ENCODE results near the gene HSPG2.
"Not testable (repeated sequence)": the region's sequence is repeated elsewhere in the genome, so short reads cannot be mapped to it uniquely, and the experiment has no call there.

HSPG2 gene

GRCh38 chr1:21827141-21827679 is 109.9 kb downstream of the HSPG2 start:
- H3K27ac ChIP-seq (ENCODE audit: low read depth, low read length) = no peak overlapping the region
- H3K4me1 ChIP-seq (ENCODE audit: control insufficient read depth in 1 of 2, insufficient read depth in 2 of 2, low read length in 2 of 2) = no peaks in the 10 kb centered on the region
- H3K4me3 ChIP-seq (ENCODE audit: low read depth in 1 of 2, low read length in 2 of 2) = no peak overlapping the region
- H3K9me3 ChIP-seq (ENCODE audit: control insufficient read depth in 1 of 2, low read length in 2 of 2) = no peaks in the 10 kb centered on the region
- no peak overlapping the region for H3K9ac ChIP-seq (ENCODE audit: low read depth in 1 of 2, low read length in 2 of 2)
- H3K27me3 ChIP-seq (ENCODE audit: control insufficient read depth in 1 of 2, insufficient read depth in 2 of 2, low read length in 2 of 2) = no peaks in the 10 kb centered on the region
- H3K36me3 ChIP-seq (ENCODE audit: control insufficient read depth in 1 of 2, insufficient read depth in 2 of 2, low read length in 2 of 2) = peaks cover 17 to 77% of the 10 kb centered on the region in 2 donors

- not testable (repeated sequence) for H3K4me1 ChIP-seq (ENCODE audit: control insufficient read depth in 1 of 2, insufficient read depth in 2 of 2, low read length in 2 of 2); H3K9ac ChIP-seq (ENCODE audit: low read depth in 1 of 2, low read length in 2 of 2); H3K27me3 ChIP-seq (ENCODE audit: control insufficient read depth in 1 of 2, insufficient read depth in 2 of 2, low read length in 2 of 2); H3K9me3 ChIP-seq (ENCODE audit: control insufficient read depth in 1 of 2, low read length in 2 of 2); H3K4me3 ChIP-seq (ENCODE audit: low read depth in 1 of 2, low read length in 2 of 2); H3K27ac ChIP-seq (ENCODE audit: low read depth, low read length)
- peaks cover 17 to 71% of the 10 kb centered on the region in 2 donors for H3K36me3 ChIP-seq (ENCODE audit: control insufficient read depth in 1 of 2, insufficient read depth in 2 of 2, low read length in 2 of 2)
Measured at GRCh38 chr1:21826694-21827093, 110.4 kb downstream of the HSPG2 start.

GRCh38 chr1:21825393-21825792 is 111.7 kb downstream of the HSPG2 start:
- H3K36me3 ChIP-seq (ENCODE audit: control insufficient read depth in 1 of 2, insufficient read depth in 2 of 2, low read length in 2 of 2) = peaks cover 14 to 60% of the 10 kb centered on the region in 2 donors

GRCh38 chr1:21824926-21825325 is 112.2 kb downstream of the HSPG2 start:
- no peak overlapping the region for H3K4me3 ChIP-seq (ENCODE audit: low read depth in 1 of 2, low read length in 2 of 2)
- H3K27ac ChIP-seq (ENCODE audit: low read depth, low read length) = no peak overlapping the region
- H3K27me3 ChIP-seq (ENCODE audit: control insufficient read depth in 1 of 2, insufficient read depth in 2 of 2, low read length in 2 of 2) = no peaks in the 10 kb centered on the region
- H3K36me3 ChIP-seq (ENCODE audit: control insufficient read depth in 1 of 2, insufficient read depth in 2 of 2, low read length in 2 of 2) = peaks cover 14 to 58% of the 10 kb centered on the region in 2 donors
- H3K4me1 ChIP-seq (ENCODE audit: control insufficient read depth in 1 of 2, insufficient read depth in 2 of 2, low read length in 2 of 2) = no peaks in the 10 kb centered on the region
- H3K9me3 ChIP-seq (ENCODE audit: control insufficient read depth in 1 of 2, low read length in 2 of 2) = no peaks in the 10 kb centered on the region
- H3K9ac ChIP-seq (ENCODE audit: low read depth in 1 of 2, low read length in 2 of 2) = no peak overlapping the region

More at GRCh38 chr1:21825393-21825792, 111.7 kb downstream of the HSPG2 start:
- H3K27me3 ChIP-seq (ENCODE audit: control insufficient read depth in 1 of 2, insufficient read depth in 2 of 2, low read length in 2 of 2) = no peaks in the 10 kb centered on the region
- H3K9me3 ChIP-seq (ENCODE audit: control insufficient read depth in 1 of 2, low read length in 2 of 2) = no peaks in the 10 kb centered on the region
- H3K4me1 ChIP-seq (ENCODE audit: control insufficient read depth in 1 of 2, insufficient read depth in 2 of 2, low read length in 2 of 2) = no peaks in the 10 kb centered on the region
- H3K27ac ChIP-seq (ENCODE audit: low read depth, low read length) = no peak overlapping the region
- H3K4me3 ChIP-seq (ENCODE audit: low read depth in 1 of 2, low read length in 2 of 2) = no peak overlapping the region
- no peak overlapping the region for H3K9ac ChIP-seq (ENCODE audit: low read depth in 1 of 2, low read length in 2 of 2)

GRCh38 chr1:21823980-21824702 is 113.0 kb downstream of the HSPG2 start:
- H3K36me3 ChIP-seq (ENCODE audit: control insufficient read depth in 1 of 2, insufficient read depth in 2 of 2, low read length in 2 of 2) = peaks cover 14 to 50% of the 10 kb centered on the region in 2 donors

GRCh38 chr1:21823206-21823979 is 113.7 kb downstream of the HSPG2 start:
- Histone ChIP-seq H3K9me3 (ENCODE audit: control insufficient read depth in 1 of 2, low read length in 2 of 2) (no peaks in the 10 kb centered on the region), H3K4me1 (ENCODE audit: control insufficient read depth in 1 of 2, insufficient read depth in 2 of 2, low read length in 2 of 2) (peaks cover 2% of the 10 kb centered on the region in 2 donors), H3K27me3 (ENCODE audit: control insufficient read depth in 1 of 2, insufficient read depth in 2 of 2, low read length in 2 of 2) (no peaks in the 10 kb centered on the region), H3K36me3 (ENCODE audit: control insufficient read depth in 1 of 2, insufficient read depth in 2 of 2, low read length in 2 of 2) (peaks cover 12 to 42% of the 10 kb centered on the region in 2 donors), H3K4me3 (ENCODE audit: low read depth in 1 of 2, low read length in 2 of 2) (no peak overlapping the region), H3K9ac (ENCODE audit: low read depth in 1 of 2, low read length in 2 of 2) (no peak overlapping the region), H3K27ac (ENCODE audit: low read depth, low read length) (no peak overlapping the region)

More at GRCh38 chr1:21823980-21824702, 113.0 kb downstream of the HSPG2 start:
- H3K4me1 ChIP-seq (ENCODE audit: control insufficient read depth in 1 of 2, insufficient read depth in 2 of 2, low read length in 2 of 2) = no peaks in the 10 kb centered on the region
- no peak overlapping the region for H3K4me3 ChIP-seq (ENCODE audit: low read depth in 1 of 2, low read length in 2 of 2)
- no peaks in the 10 kb centered on the region for H3K9me3 ChIP-seq (ENCODE audit: control insufficient read depth in 1 of 2, low read length in 2 of 2)
- no peak overlapping the region for H3K27ac ChIP-seq (ENCODE audit: low read depth, low read length)
- H3K9ac ChIP-seq (ENCODE audit: low read depth in 1 of 2, low read length in 2 of 2) = no peak overlapping the region
- no peaks in the 10 kb centered on the region for H3K27me3 ChIP-seq (ENCODE audit: control insufficient read depth in 1 of 2, insufficient read depth in 2 of 2, low read length in 2 of 2)

GRCh38 chr1:21822349-21822748 is 114.8 kb downstream of the HSPG2 start:
- H3K36me3 ChIP-seq (ENCODE audit: control insufficient read depth in 1 of 2, insufficient read depth in 2 of 2, low read length in 2 of 2) = peaks cover 7 to 32% of the 10 kb centered on the region in 2 donors

GRCh38 chr1:21821385-21822019 is 115.6 kb downstream of the HSPG2 start:
- Histone ChIP-seq H3K27me3 (ENCODE audit: control insufficient read depth in 1 of 2, insufficient read depth in 2 of 2, low read length in 2 of 2) (no peaks in the 10 kb centered on the region), H3K4me3 (ENCODE audit: low read depth in 1 of 2, low read length in 2 of 2) (no peak overlapping the region), H3K9ac (ENCODE audit: low read depth in 1 of 2, low read length in 2 of 2) (no peak overlapping the region), H3K9me3 (ENCODE audit: control insufficient read depth in 1 of 2, low read length in 2 of 2) (no peaks in the 10 kb centered on the region), H3K27ac (ENCODE audit: low read depth, low read length) (no peak overlapping the region), H3K4me1 (ENCODE audit: control insufficient read depth in 1 of 2, insufficient read depth in 2 of 2, low read length in 2 of 2) (peaks cover 5 to 9% of the 10 kb centered on the region in 2 donors), H3K36me3 (ENCODE audit: control insufficient read depth in 1 of 2, insufficient read depth in 2 of 2, low read length in 2 of 2) (peaks cover 4 to 25% of the 10 kb centered on the region in 2 donors)

More at GRCh38 chr1:21822349-21822748, 114.8 kb downstream of the HSPG2 start:
- Histone ChIP-seq H3K4me1 (ENCODE audit: control insufficient read depth in 1 of 2, insufficient read depth in 2 of 2, low read length in 2 of 2) (peaks cover 5% of the 10 kb centered on the region in 2 donors), H3K27ac (ENCODE audit: low read depth, low read length) (no peak overlapping the region), H3K4me3 (ENCODE audit: low read depth in 1 of 2, low read length in 2 of 2) (no peak overlapping the region), H3K9me3 (ENCODE audit: control insufficient read depth in 1 of 2, low read length in 2 of 2) (no peaks in the 10 kb centered on the region), H3K27me3 (ENCODE audit: control insufficient read depth in 1 of 2, insufficient read depth in 2 of 2, low read length in 2 of 2) (no peaks in the 10 kb centered on the region), H3K9ac (ENCODE audit: low read depth in 1 of 2, low read length in 2 of 2) (no peak overlapping the region)

GRCh38 chr1:21820597-21821232 is 116.4 kb downstream of the HSPG2 start:
- Histone ChIP-seq H3K4me1 (ENCODE audit: control insufficient read depth in 1 of 2, insufficient read depth in 2 of 2, low read length in 2 of 2) (peaks cover 5 to 12% of the 10 kb centered on the region in 2 donors), H3K9ac (ENCODE audit: low read depth in 1 of 2, low read length in 2 of 2) (no peak overlapping the region), H3K9me3 (ENCODE audit: control insufficient read depth in 1 of 2, low read length in 2 of 2) (no peaks in the 10 kb centered on the region), H3K4me3 (ENCODE audit: low read depth in 1 of 2, low read length in 2 of 2) (no peak overlapping the region), H3K27ac (ENCODE audit: low read depth, low read length) (no peak overlapping the region), H3K36me3 (ENCODE audit: control insufficient read depth in 1 of 2, insufficient read depth in 2 of 2, low read length in 2 of 2) (peaks cover 4 to 25% of the 10 kb centered on the region in 2 donors), H3K27me3 (ENCODE audit: control insufficient read depth in 1 of 2, insufficient read depth in 2 of 2, low read length in 2 of 2) (no peaks in the 10 kb centered on the region)
